ENCODE data around the gene TTBK1.

The TTBK1 gene

GRCh38 chr6:43242908-43243663 lies at the start of gene TTBK1:
Gene TTBK1 (plus strand): TSS chr6:43243481. CDS start chr6:43246661, 3,180 bp downstream.
- in situ Hi-C loops (cut with MboI; ENCODE audit: low sequenced_read_pairs): no loop called here

GRCh38 chr6:43193929-43194328 lies 49.4 kb upstream of the TTBK1 start:
- in situ Hi-C loops (cut with MboI; ENCODE audit: low sequenced_read_pairs): no loop called here

GRCh38 chr6:43196337-43196736 lies 46.9 kb upstream of the TTBK1 start:
- in situ Hi-C loops (cut with MboI; ENCODE audit: low sequenced_read_pairs): no loop called here

GRCh38 chr6:43199912-43200311 lies 43.4 kb upstream of the TTBK1 start:
- in situ Hi-C loops (cut with MboI; ENCODE audit: low sequenced_read_pairs): no loop called here

GRCh38 chr6:43200541-43200940 lies 42.7 kb upstream of the TTBK1 start:
- in situ Hi-C loops (cut with MboI; ENCODE audit: low sequenced_read_pairs): no loop called here

GRCh38 chr6:43202451-43202850 lies 40.8 kb upstream of the TTBK1 start:
- in situ Hi-C loops (cut with MboI; ENCODE audit: low sequenced_read_pairs): no loop called here

GRCh38 chr6:43203029-43203717 lies 40.1 kb upstream of the TTBK1 start:
- in situ Hi-C loops (cut with MboI; ENCODE audit: low sequenced_read_pairs): no loop called here

- in situ Hi-C loops (cut with MboI; ENCODE audit: low sequenced_read_pairs): no loop called here
Observed at GRCh38 chr6:43203718-43204095, 39.6 kb upstream of the TTBK1 start.

GRCh38 chr6:43204271-43205105 lies 38.8 kb upstream of the TTBK1 start:
- in situ Hi-C loops (cut with MboI; ENCODE audit: low sequenced_read_pairs): no loop called here

- in situ Hi-C loops (cut with MboI; ENCODE audit: low sequenced_read_pairs): no loop called here
Observed at GRCh38 chr6:43205849-43206248, 37.4 kb upstream of the TTBK1 start.

- in situ Hi-C loops (cut with MboI; ENCODE audit: low sequenced_read_pairs): no loop called here
Observed at GRCh38 chr6:43207286-43207685, 36.0 kb upstream of the TTBK1 start.

- in situ Hi-C loops (cut with MboI; ENCODE audit: low sequenced_read_pairs): no loop called here
Observed at GRCh38 chr6:43211955-43212354, 31.3 kb upstream of the TTBK1 start.

GRCh38 chr6:43213431-43213830 lies 29.9 kb upstream of the TTBK1 start:
- in situ Hi-C loops (cut with MboI; ENCODE audit: low sequenced_read_pairs): no loop called here

GRCh38 chr6:43215066-43215465 lies 28.2 kb upstream of the TTBK1 start:
- in situ Hi-C loops (cut with MboI; ENCODE audit: low sequenced_read_pairs): no loop called here

- in situ Hi-C loops (cut with MboI; ENCODE audit: low sequenced_read_pairs): no loop called here
Observed at GRCh38 chr6:43216200-43216599, 27.1 kb upstream of the TTBK1 start.

GRCh38 chr6:43217351-43217750 lies 25.9 kb upstream of the TTBK1 start:
- in situ Hi-C loops (cut with MboI; ENCODE audit: low sequenced_read_pairs): no loop called here

GRCh38 chr6:43219119-43219518 lies 24.2 kb upstream of the TTBK1 start:
- in situ Hi-C loops (cut with MboI; ENCODE audit: low sequenced_read_pairs): no loop called here

GRCh38 chr6:43219814-43220213 lies 23.5 kb upstream of the TTBK1 start:
- in situ Hi-C loops (cut with MboI; ENCODE audit: low sequenced_read_pairs): no loop called here

GRCh38 chr6:43220439-43220951 lies 22.8 kb upstream of the TTBK1 start:
- in situ Hi-C loops (cut with MboI; ENCODE audit: low sequenced_read_pairs): no loop called here

GRCh38 chr6:43221046-43221972 lies 22.0 kb upstream of the TTBK1 start:
- in situ Hi-C loops (cut with MboI; ENCODE audit: low sequenced_read_pairs): no loop called here

Measured in HL-60/S4 treated with retinoic acid at 250 ng/mL for 4 days and 3 days (cell line).